ENCODE data around the gene IL1RAPL2. TPM values are rescaled to one million over a fixed set of nuclear protein-coding genes. Genes with fewer than 3 reads are reported as not detected.

Gene IL1RAPL2
- total and polyA plus RNA-seq, 11 donors, result 0.08 to 0.16 (median 0.10) TPM; not detected in 8

GRCh38 chrX:104995546-104995945, 429.5 kb downstream of the IL1RAPL2 start:
- DNase-seq, result no peak
- Histone ChIP-seq H3K4me3 (no peak overlapping the region), H3K27me3 (no peaks in the 10 kb centered on the region), H3K36me3 (no peaks in the 10 kb centered on the region), H3K9me3 (no peaks in the 10 kb centered on the region), H3K4me1 (no peaks in the 10 kb centered on the region), H3K27ac (no peak overlapping the region)
- intact Hi-C loops (cut with DNase I), result no loop called here
- ATAC-seq, result no peak
- TF ChIP-seq, protein P1, sequence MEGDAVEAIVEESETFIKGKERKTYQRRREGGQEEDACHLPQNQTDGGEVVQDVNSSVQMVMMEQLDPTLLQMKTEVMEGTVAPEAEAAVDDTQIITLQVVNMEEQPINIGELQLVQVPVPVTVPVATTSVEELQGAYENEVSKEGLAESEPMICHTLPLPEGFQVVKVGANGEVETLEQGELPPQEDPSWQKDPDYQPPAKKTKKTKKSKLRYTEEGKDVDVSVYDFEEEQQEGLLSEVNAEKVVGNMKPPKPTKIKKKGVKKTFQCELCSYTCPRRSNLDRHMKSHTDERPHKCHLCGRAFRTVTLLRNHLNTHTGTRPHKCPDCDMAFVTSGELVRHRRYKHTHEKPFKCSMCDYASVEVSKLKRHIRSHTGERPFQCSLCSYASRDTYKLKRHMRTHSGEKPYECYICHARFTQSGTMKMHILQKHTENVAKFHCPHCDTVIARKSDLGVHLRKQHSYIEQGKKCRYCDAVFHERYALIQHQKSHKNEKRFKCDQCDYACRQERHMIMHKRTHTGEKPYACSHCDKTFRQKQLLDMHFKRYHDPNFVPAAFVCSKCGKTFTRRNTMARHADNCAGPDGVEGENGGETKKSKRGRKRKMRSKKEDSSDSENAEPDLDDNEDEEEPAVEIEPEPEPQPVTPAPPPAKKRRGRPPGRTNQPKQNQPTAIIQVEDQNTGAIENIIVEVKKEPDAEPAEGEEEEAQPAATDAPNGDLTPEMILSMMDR (IDR thresholded peaks at IDR 0.05), result no peak
- TF ChIP-seq POLR2A (IDR thresholded peaks at IDR 0.05), result no peak

GRCh38 chrX:105006103-105006502, 440.1 kb downstream of the IL1RAPL2 start:
- no peak overlapping the region for H3K27ac ChIP-seq
- intact Hi-C loops (cut with DNase I), result no loop called here
- ATAC-seq, result no peak
- peaks cover 0 to 6% (median 0%) of the 10 kb centered on the region in 9 donors for H3K27me3 ChIP-seq
- no peak overlapping the region for H3K4me3 ChIP-seq
- no peaks in the 10 kb centered on the region for H3K36me3 ChIP-seq
- no peak for TF ChIP-seq POLR2A (IDR thresholded peaks at IDR 0.05)
- TF ChIP-seq, protein P1 (IDR thresholded peaks at IDR 0.05), result no peak
- no peaks in the 10 kb centered on the region for H3K4me1 ChIP-seq
- no peak for DNase-seq
- H3K9me3 ChIP-seq, result no peaks in the 10 kb centered on the region
- 56 to 88% (median 60%) methylated on average over 3 of the region's 3 CpGs for WGBS, 4 donors

DNA sequence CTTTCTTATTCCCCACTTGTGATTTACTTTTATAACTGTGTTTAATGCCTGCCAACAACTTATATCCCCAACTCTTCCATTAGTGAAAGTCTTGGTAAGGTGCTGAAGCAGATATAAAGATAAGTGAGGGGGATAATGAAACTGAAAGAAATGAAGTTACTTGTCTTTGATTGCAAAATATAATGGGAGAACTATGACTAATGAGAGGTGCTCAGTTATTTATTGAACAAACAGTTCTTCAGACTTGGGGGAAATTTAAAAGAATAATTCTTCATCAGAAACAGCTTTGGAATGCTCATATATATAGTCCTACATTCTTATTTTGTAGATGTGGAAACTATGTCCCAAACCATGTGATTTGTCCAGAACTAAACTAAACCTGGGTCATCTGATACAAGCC, 441.0 kb downstream of the IL1RAPL2 start:
- intact Hi-C loops (cut with DNase I), result no loop called here
- no peak for ATAC-seq

DNA sequence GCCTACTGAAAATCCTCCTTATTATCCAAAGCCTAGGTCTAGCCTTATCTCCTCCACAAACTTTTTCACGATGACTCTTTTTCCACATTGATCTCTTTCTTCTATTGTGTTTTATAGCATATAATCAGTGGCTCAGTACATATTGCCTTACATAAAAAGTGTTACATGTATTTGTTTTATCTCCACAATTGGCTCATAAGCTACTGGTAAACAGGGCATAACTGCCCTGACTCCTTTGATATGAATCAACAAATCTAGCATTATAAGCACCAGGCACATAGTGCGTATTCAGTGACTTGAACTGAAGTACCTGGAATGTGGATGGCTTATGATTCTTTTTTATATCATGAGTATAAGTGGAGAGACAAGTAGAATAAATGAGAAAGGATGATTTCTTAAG, 447.7 kb downstream of the IL1RAPL2 start:
- Histone ChIP-seq H3K27me3 (no peaks in the 10 kb centered on the region), H3K27ac (no peak overlapping the region), H3K4me3 (no peak overlapping the region), H3K36me3 (no peaks in the 10 kb centered on the region), H3K4me1 (no peaks in the 10 kb centered on the region), H3K9me3 (no peaks in the 10 kb centered on the region)
- DNase-seq (no peak), ATAC-seq (no peak)
- 90 to 96% (median 94%) methylated on average over 2 of the region's 2 CpGs for WGBS, 4 donors
- TF ChIP-seq POLR2A (IDR thresholded peaks at IDR 0.05), result no peak
- TF ChIP-seq, protein P1 (IDR thresholded peaks at IDR 0.05), result no peak
- intact Hi-C loops (cut with DNase I), result no loop called here

More for the DNA sequence above, 441.0 kb downstream of the IL1RAPL2 start:
- Histone ChIP-seq H3K4me1 (no peaks in the 10 kb centered on the region), H3K9me3 (no peaks in the 10 kb centered on the region), H3K27me3 (peaks cover 0 to 6% (median 0%) of the 10 kb centered on the region in 9 donors), H3K4me3 (no peak overlapping the region), H3K36me3 (no peaks in the 10 kb centered on the region), H3K27ac (no peak overlapping the region)
- TF ChIP-seq, protein P1 (IDR thresholded peaks at IDR 0.05), result no peak
- no peak for TF ChIP-seq POLR2A (IDR thresholded peaks at IDR 0.05)
- DNase-seq, result no peak

Data from heart left ventricle (tissue), 16 donors.